K562 (cell line): Measurements from ENCODE around the gene RAB14. TPM values are rescaled to one million over a fixed set of nuclear protein-coding genes. Genes with fewer than 3 reads are reported as not detected.

ENCODE experiments used
- ARHGAP35 ChIP-seq: fragments of 450-650 bp; IDR thresholded peaks from 2 replicates; pipeline ENCODE4 v1.6.1; 2018; ENCODE audit not compliant: partially characterized antibody
- ATF7 ChIP-seq: fragments of 450-650 bp; IDR thresholded peaks from 2 replicates; pipeline ENCODE4 v1.7.1; 2014; ENCODE audit warnings: mild to moderate bottlenecking, moderate library complexity
- CBX3 ChIP-seq, 2 experiments: IDR thresholded peaks; 1 replicate in 1 of 2; 2 replicates in 1 of 2; pipeline ENCODE4 v1.6.1; 2012; ENCODE audit warnings: inconsistent platforms in 2 of 2, low read length in 2 of 2, borderline replicate concordance in 1 of 2, control low read depth in 1 of 2
- GABPA ChIP-seq: fragments of 200-800 bp; sonication (Bioruptor generic); conservative IDR thresholded peaks from 2 replicates; pipeline ENCODE4 v1.6.1; 2016; ENCODE audit warnings: low read depth, missing genetic modification characterization, missing compliant biosample characterization
- HDAC1 ChIP-seq, 2 experiments: fragments of 450-650 bp; IDR thresholded peaks; 2 replicates each; pipeline ENCODE4 v1.6.1; 2016 to 2017; ENCODE audit warnings: inconsistent platforms in 1 of 2, mild to moderate bottlenecking in 1 of 2, moderate library complexity in 1 of 2
- HIVEP1 ChIP-seq: fragments of 250-450 bp; sonication (Bioruptor Pico); IDR thresholded peaks from 2 replicates; pipeline ENCODE4 v1.4.0; 2020; ENCODE audit warnings: mild to moderate bottlenecking
- MTA1 ChIP-seq: fragments of 450-650 bp; IDR thresholded peaks from 2 replicates; pipeline ENCODE4 v1.6.1; 2017; ENCODE audit warnings: borderline replicate concordance
- MYBL2 ChIP-seq, 2 experiments: fragments of 450-650 bp in 1 of 2; sonication (generic) in 1 of 2; formaldehyde crosslinking in 1 of 2; IDR thresholded peaks; 2 replicates each; pipeline versions ENCODE4 v1.6.1 to v1.8.1; 2017 to 2022; ENCODE audit warnings: borderline replicate concordance in 1 of 2, inconsistent platforms in 1 of 2, low read depth in 1 of 2, mild to moderate bottlenecking in 1 of 2, missing genetic modification reagents in 1 of 2, moderate library complexity in 1 of 2
- NONO ChIP-seq, 2 experiments: fragments of 200-400 bp in 1 of 2; fragments of 450-650 bp in 1 of 2; formaldehyde crosslinking in 1 of 2; IDR thresholded peaks; 2 replicates each; pipeline ENCODE4 v1.6.1; 2017; ENCODE audit warnings: low read depth in 2 of 2, mild to moderate bottlenecking in 2 of 2, moderate library complexity in 2 of 2, low read length in 1 of 2
- NRF1 ChIP-seq, 2 experiments: fragments of 450-650 bp; IDR thresholded peaks in 1 of 2; conservative IDR thresholded peaks in 1 of 2; 2 replicates each; pipeline ENCODE4 v1.6.1; 2014; ENCODE audit warnings: mild to moderate bottlenecking in 2 of 2
- POLR2A ChIP-seq: fragments of 450-650 bp; conservative IDR thresholded peaks from 2 replicates; pipeline ENCODE4 v1.6.1; 2016
- POLR2G ChIP-seq: fragments of 200-400 bp; formaldehyde crosslinking; IDR thresholded peaks from 2 replicates; pipeline ENCODE4 v1.6.1; 2017; ENCODE audit warnings: low read depth, mild to moderate bottlenecking, antibody characterized with exemption, low read length, moderate library complexity
- PYGO2 ChIP-seq: fragments of 450-650 bp; IDR thresholded peaks from 2 replicates; pipeline ENCODE4 v1.6.1; 2016; ENCODE audit warnings: mild to moderate bottlenecking, missing genetic modification characterization, moderate library complexity, missing compliant biosample characterization
- SP2 ChIP-seq: IDR thresholded peaks from 2 replicates; pipeline ENCODE4 v1.6.1; 2011; ENCODE audit warnings: mild to moderate bottlenecking, low read depth, low read length, moderate library complexity; ENCODE audit not compliant: poor library complexity, severe bottlenecking; ENCODE audit errors: extremely low read depth
- TEAD1 ChIP-seq, 2 experiments: fragments of 450-650 bp in 1 of 2; sonication (generic) in 1 of 2; formaldehyde crosslinking; IDR thresholded peaks; 2 replicates each; pipeline versions ENCODE4 v1.4.0 to v1.8.0; 2020 to 2022; ENCODE audit warnings: mild to moderate bottlenecking in 2 of 2, missing genetic modification reagents in 1 of 2
- ZBTB12 ChIP-seq: fragments of 250-450 bp; sonication (Bioruptor Pico); IDR thresholded peaks from 2 replicates; pipeline ENCODE4 v1.4.0; 2020
- ZNF398 ChIP-seq: fragments of 250-450 bp; sonication (Bioruptor Pico); IDR thresholded peaks from 2 replicates; pipeline ENCODE4 v1.8.0; 2021; ENCODE audit warnings: moderate library complexity, mild to moderate bottlenecking, inconsistent platforms
- ZNF644 ChIP-seq: fragments of 200-800 bp; sonication (Bioruptor generic); IDR thresholded peaks from 2 replicates; pipeline ENCODE4 v1.6.1; 2016; ENCODE audit warnings: low read depth, missing genetic modification characterization, missing compliant biosample characterization
- ZNF668 ChIP-seq: fragments of 250-450 bp; sonication (Bioruptor Pico); IDR thresholded peaks from 2 replicates; pipeline ENCODE4 v1.8.0; 2022; ENCODE audit warnings: mild to moderate bottlenecking, inconsistent platforms
- ZNF75A ChIP-seq: fragments of 450-650 bp; formaldehyde crosslinking; IDR thresholded peaks from 2 replicates; pipeline ENCODE4 v1.4.0; 2020; ENCODE audit warnings: mild to moderate bottlenecking
- polyA plus RNA-seq, 8 experiments: library from polyadenylated mRNA; depleted of rRNA in 4 of 8; stranded (reverse) in 5 of 8; unstranded in 3 of 8; fragments of >200 nt; fragmentation: Nextera tagmentation in 2 of 8; fragmentation: Illumina TruSeq in 1 of 8; extraction: Ambion mirVana in 2 of 8; extraction: Trizol in 1 of 8; gene quantifications; 2 replicates each; pipeline versions ENCODE4 v1.2.1 to v1.2.3, GENCODE V29; 2011 to 2014; ENCODE audit warnings: inconsistent platforms in 1 of 8, missing spikeins in 1 of 8
- total RNA-seq, 7 experiments: library from RNA; depleted of rRNA in 6 of 7; stranded (reverse); fragments of >200 nt in 6 of 7; fragmentation: Illumina TruSeq in 2 of 7; extraction: Trizol in 2 of 7; gene quantifications; 2 replicates each; pipeline versions ENCODE4 v1.2.1 to v1.2.3, GENCODE V29; 2011 to 2021; ENCODE audit warnings: low replicate concordance in 1 of 7
- TF ChIP-seq, protein P1 (sequence below): fragments of 450-650 bp; IDR thresholded peaks from 2 replicates; pipeline ENCODE4 v1.6.1; 2017; ENCODE audit warnings: antibody characterized with exemption
- TF ChIP-seq, protein P2 (sequence below), 2 experiments: fragments of 250-450 bp in 1 of 2; fragments of 450-650 bp in 1 of 2; sonication (Bioruptor Pico) in 1 of 2; IDR thresholded peaks; 2 replicates each; pipeline versions ENCODE4 v1.6.1 to v1.8.0; 2016 to 2021; ENCODE audit warnings: mild to moderate bottlenecking in 2 of 2, moderate library complexity in 2 of 2, missing compliant biosample characterization in 1 of 2, missing genetic modification characterization in 1 of 2

RAB14 gene
- total and polyA plus RNA-seq, 9 of the 15 experiments (the other 6 are each of a cell fraction or from before 2014, with no cell fraction given) = 10.3 to 41.8 (median 20.9) TPM

GRCh38 chr9:121222524-121223171, 21.0 kb upstream of the RAB14 start (continued):
- TF ChIP-seq, protein P1, sequence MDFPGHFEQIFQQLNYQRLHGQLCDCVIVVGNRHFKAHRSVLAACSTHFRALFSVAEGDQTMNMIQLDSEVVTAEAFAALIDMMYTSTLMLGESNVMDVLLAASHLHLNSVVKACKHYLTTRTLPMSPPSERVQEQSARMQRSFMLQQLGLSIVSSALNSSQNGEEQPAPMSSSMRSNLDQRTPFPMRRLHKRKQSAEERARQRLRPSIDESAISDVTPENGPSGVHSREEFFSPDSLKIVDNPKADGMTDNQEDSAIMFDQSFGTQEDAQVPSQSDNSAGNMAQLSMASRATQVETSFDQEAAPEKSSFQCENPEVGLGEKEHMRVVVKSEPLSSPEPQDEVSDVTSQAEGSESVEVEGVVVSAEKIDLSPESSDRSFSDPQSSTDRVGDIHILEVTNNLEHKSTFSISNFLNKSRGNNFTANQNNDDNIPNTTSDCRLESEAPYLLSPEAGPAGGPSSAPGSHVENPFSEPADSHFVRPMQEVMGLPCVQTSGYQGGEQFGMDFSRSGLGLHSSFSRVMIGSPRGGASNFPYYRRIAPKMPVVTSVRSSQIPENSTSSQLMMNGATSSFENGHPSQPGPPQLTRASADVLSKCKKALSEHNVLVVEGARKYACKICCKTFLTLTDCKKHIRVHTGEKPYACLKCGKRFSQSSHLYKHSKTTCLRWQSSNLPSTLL = no peak
- TF ChIP-seq PYGO2 = 0 out of 2 replicates have a peak, but pooled peaks have one; percentile 32
- peak; percentile 63 to 71 for TF ChIP-seq NRF1 (conservative IDR thresholded peaks at IDR 0.05 in 1 of 2, IDR thresholded peaks at IDR 0.05 in 1 of 2)
- no peak for TF ChIP-seq ZNF398 (CRISPR knock-in tag)
- no peak for TF ChIP-seq ZBTB12 (CRISPR knock-in tag)
- peak in 1 of 2 experiments; percentile 11; a peak in 1 of 4 replicates for TF ChIP-seq TEAD1 (CRISPR knock-in tag; IDR thresholded peaks at IDR 0.05)
- no peak for TF ChIP-seq ZNF75A
- TF ChIP-seq GABPA = no peak
- TF ChIP-seq MTA1 = 0 out of 2 replicates have a peak, but pooled peaks have one; percentile 22
- TF ChIP-seq NONO (IDR thresholded peaks at IDR 0.05; ENCODE audit: low read depth in 2 of 2, low read length in 1 of 2) = no peak
- TF ChIP-seq POLR2G = no peak
- TF ChIP-seq MYBL2 (IDR thresholded peaks at IDR 0.05; ENCODE audit: low read depth) = no peak
- TF ChIP-seq MYBL2 (CRISPR knock-in tag; IDR thresholded peaks at IDR 0.05; ENCODE audit: borderline replicate concordance) = no peak
- no peak for TF ChIP-seq HIVEP1 (CRISPR knock-in tag)
- no peak for TF ChIP-seq SP2
- TF ChIP-seq ATF7 = no peak
- no peak for TF ChIP-seq ARHGAP35
- TF ChIP-seq, protein P2, sequence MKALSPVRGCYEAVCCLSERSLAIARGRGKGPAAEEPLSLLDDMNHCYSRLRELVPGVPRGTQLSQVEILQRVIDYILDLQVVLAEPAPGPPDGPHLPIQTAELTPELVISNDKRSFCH (CRISPR knock-in tag; IDR thresholded peaks at IDR 0.05) = no peak
- TF ChIP-seq, protein P2 (tag; IDR thresholded peaks at IDR 0.05) = peak; percentile 32; the same call in 1 of the 2 replicates
- TF ChIP-seq POLR2A = no peak
- no peak for TF ChIP-seq HDAC1 (IDR thresholded peaks at IDR 0.05)
- no peak for TF ChIP-seq ZNF668 (CRISPR knock-in tag)
- 0 out of 2 replicates have a peak, but pooled peaks have one; percentile 47 for TF ChIP-seq ZNF644 (tag)
- no peak for TF ChIP-seq CBX3 (IDR thresholded peaks at IDR 0.05; ENCODE audit: borderline replicate concordance in 1 of 2, low read length in 2 of 2)
